K562 (cell line): ENCODE data around the gene ODR4. TPM values are rescaled to one million over a fixed set of nuclear protein-coding genes. Genes with fewer than 3 reads are reported as not detected.

Experiments used
- CC2D1A ChIP-seq: fragments of 450-650 bp; IDR thresholded peaks from 2 replicates; pipeline ENCODE4 v1.6.1; 2017; ENCODE audit warnings: mild to moderate bottlenecking
- CHD2 ChIP-seq: IDR thresholded peaks from 2 replicates; pipeline ENCODE4 v1.6.1; 2011; ENCODE audit warnings: low read depth, low read length
- EP300 ChIP-seq: IDR thresholded peaks from 2 replicates; pipeline ENCODE4 v1.6.1; 2012; ENCODE audit warnings: low read length, improper control_type of control experiment
- HDAC1 ChIP-seq, 2 experiments: fragments of 450-650 bp; IDR thresholded peaks; 2 replicates each; pipeline ENCODE4 v1.6.1; 2016 to 2017; ENCODE audit warnings: inconsistent platforms in 1 of 2, mild to moderate bottlenecking in 1 of 2, moderate library complexity in 1 of 2
- KDM5B ChIP-seq: fragments of 200-600 bp; sonication (generic); IDR thresholded peaks from 2 replicates; pipeline ENCODE4 v1.6.1; 2012; ENCODE audit warnings: low read depth, mild to moderate bottlenecking, moderate library complexity, low read length, control low read depth, inconsistent platforms; ENCODE audit not compliant: insufficient replicate concordance
- MCM5 ChIP-seq: fragments of 450-650 bp; IDR thresholded peaks from 2 replicates; pipeline ENCODE4 v1.6.1; 2016; ENCODE audit warnings: low read depth
- NR2C2 ChIP-seq, 2 experiments: fragments of 200-800 bp in 1 of 2; sonication (Bioruptor generic) in 1 of 2; sonication (generic) in 1 of 2; formaldehyde crosslinking in 1 of 2; IDR thresholded peaks; 2 replicates each; pipeline versions ENCODE4 v1.6.1 to v1.8.0; 2016 to 2022; ENCODE audit warnings: mild to moderate bottlenecking in 1 of 2, missing compliant biosample characterization in 1 of 2, missing genetic modification characterization in 1 of 2, missing genetic modification reagents in 1 of 2
- POU5F1 ChIP-seq: fragments of 150-350 bp; IDR thresholded peaks from 2 replicates; pipeline ENCODE4 v1.6.1; 2014; ENCODE audit warnings: borderline replicate concordance, low read length, low read depth, mild to moderate bottlenecking; ENCODE audit not compliant: partially characterized antibody
- SP2 ChIP-seq: IDR thresholded peaks from 2 replicates; pipeline ENCODE4 v1.6.1; 2011; ENCODE audit warnings: mild to moderate bottlenecking, low read depth, low read length, moderate library complexity; ENCODE audit not compliant: poor library complexity, severe bottlenecking; ENCODE audit errors: extremely low read depth
- U2AF1 ChIP-seq: fragments of 200-400 bp; formaldehyde crosslinking; optimal IDR thresholded peaks from 2 replicates; pipeline ENCODE3; 2017; ENCODE audit warnings: mild to moderate bottlenecking, low read depth, low read length, moderate library complexity
- ZBTB40 ChIP-seq, 2 experiments: fragments of 450-650 bp in 1 of 2; sonication (generic) in 1 of 2; formaldehyde crosslinking in 1 of 2; IDR thresholded peaks; 2 replicates each; pipeline versions ENCODE4 v1.7.1 to v1.9.0; 2016 to 2022; ENCODE audit warnings: inconsistent platforms in 1 of 2, mild to moderate bottlenecking in 1 of 2, missing genetic modification reagents in 1 of 2
- ZNF232 ChIP-seq: sonication (generic); formaldehyde crosslinking; IDR thresholded peaks from 2 replicates; pipeline ENCODE4 v1.8.0; 2022; ENCODE audit warnings: mild to moderate bottlenecking, missing genetic modification reagents
- ZNF57 ChIP-seq: fragments of 450-650 bp; formaldehyde crosslinking; IDR thresholded peaks from 2 replicates; pipeline ENCODE4 v1.4.0; 2020; ENCODE audit warnings: mild to moderate bottlenecking, moderate library complexity
- polyA plus RNA-seq, 8 experiments: library from polyadenylated mRNA; depleted of rRNA in 4 of 8; stranded (reverse) in 5 of 8; unstranded in 3 of 8; fragments of >200 nt; fragmentation: Nextera tagmentation in 2 of 8; fragmentation: Illumina TruSeq in 1 of 8; extraction: Ambion mirVana in 2 of 8; extraction: Trizol in 1 of 8; gene quantifications; 2 replicates each; pipeline versions ENCODE4 v1.2.1 to v1.2.3, GENCODE V29; 2011 to 2014; ENCODE audit warnings: inconsistent platforms in 1 of 8, missing spikeins in 1 of 8
- total RNA-seq, 7 experiments: library from RNA; depleted of rRNA in 6 of 7; stranded (reverse); fragments of >200 nt in 6 of 7; fragmentation: Illumina TruSeq in 2 of 7; extraction: Trizol in 2 of 7; gene quantifications; 2 replicates each; pipeline versions ENCODE4 v1.2.1 to v1.2.3, GENCODE V29; 2011 to 2021; ENCODE audit warnings: low replicate concordance in 1 of 7

The ODR4 gene
- total and polyA plus RNA-seq, 9 of the 15 experiments (the other 6 are each of a cell fraction or from before 2014, with no cell fraction given): 23.1 to 63.9 (median 44.1) TPM

GRCh38 chr1:186375152-186375928, at the start of gene ODR4, which contains the start of gene TPR (continued):
- TF ChIP-seq U2AF1 (no peak), MCM5 (no peak), SP2 (peak; percentile 29), ZNF57 (no peak), POU5F1 (peak; percentile 46), ZNF232 (CRISPR knock-in tag) (no peak), CHD2 (peak; percentile 61; the same call in 1 of the 2 replicates), ZBTB40 (IDR thresholded peaks at IDR 0.05) (peak; percentile 89), ZBTB40 (CRISPR knock-in tag; IDR thresholded peaks at IDR 0.05) (no peak), HDAC1 (IDR thresholded peaks at IDR 0.05) (no peak; a peak in 1 of 4 replicates), CC2D1A (peak; percentile 87), KDM5B (peak; percentile 94), NR2C2 (CRISPR knock-in tag; IDR thresholded peaks at IDR 0.05) (peak; percentile 68; the same call in 1 of the 2 replicates), NR2C2 (tag; IDR thresholded peaks at IDR 0.05) (peak; percentile 97), EP300 (peak; percentile 54)
